GM19438 (cell line): ENCODE measurements around the gene ADAMTS9.
A peak's percentile ranks its signal among the peaks of the same experiment; 100 is the strongest.

Experiments used
- ATAC-seq: cut with Tn5 transposase; IDR thresholded peaks from one replicate; pipeline ENCODE4 v1.9.1; 2021; ENCODE audit warnings: low read depth; ENCODE audit not compliant: unreplicated experiment

The ADAMTS9 gene

DNA sequence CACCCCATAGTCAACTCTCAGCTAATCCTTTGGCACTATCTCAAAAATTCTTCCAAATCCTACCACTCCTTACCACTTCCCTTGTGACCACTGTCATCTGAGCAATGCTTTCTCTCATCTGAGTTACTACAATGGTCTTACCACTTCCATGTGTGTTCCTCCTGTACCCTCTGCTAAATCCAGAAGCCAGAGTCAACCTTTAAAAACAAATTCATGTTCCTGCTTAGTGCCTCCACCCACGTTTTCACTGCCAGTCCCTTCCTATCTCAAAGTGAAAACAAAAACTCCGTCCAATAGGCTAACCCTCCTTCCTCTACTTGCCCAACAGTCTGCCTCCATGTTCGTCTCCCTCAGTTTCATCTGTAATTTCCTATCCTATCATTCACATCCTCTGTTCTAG lies 109.0 kb downstream of the ADAMTS9 start:
- no peak for ATAC-seq

- ATAC-seq: no peak
Measured at GRCh38 chr3:64578062-64578770, 109.6 kb downstream of the ADAMTS9 start.

DNA sequence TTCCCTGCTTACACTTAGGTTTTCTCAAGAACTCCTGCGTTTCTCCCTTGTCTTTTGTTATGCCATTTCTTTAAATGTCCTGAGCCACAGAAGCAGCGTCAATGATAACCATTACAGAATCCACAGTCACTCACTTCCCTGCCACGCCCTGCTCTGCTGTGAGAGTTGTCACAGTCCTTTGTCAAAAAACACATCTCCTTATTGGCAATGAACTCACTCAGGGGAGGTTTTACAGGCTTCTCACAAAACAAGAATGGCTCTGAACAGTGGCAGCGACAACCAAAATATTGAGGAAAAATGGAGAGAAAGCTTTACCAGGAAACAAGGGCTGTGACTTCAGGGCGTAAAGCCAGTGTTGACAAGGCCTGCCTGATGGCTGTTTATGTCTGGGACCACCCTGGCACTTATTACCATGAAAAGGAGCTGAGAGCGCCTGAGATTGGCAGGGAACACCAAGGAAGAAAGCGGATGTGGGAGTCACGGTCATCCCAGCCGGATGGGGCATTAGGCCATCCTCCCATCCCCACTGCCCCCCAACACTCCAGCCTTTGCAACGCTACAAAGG lies 111.5 kb downstream of the ADAMTS9 start:
- no peak for ATAC-seq

- peak; percentile 75 for ATAC-seq
Measured at GRCh38 chr3:64575211-64575844, 112.5 kb downstream of the ADAMTS9 start.

DNA sequence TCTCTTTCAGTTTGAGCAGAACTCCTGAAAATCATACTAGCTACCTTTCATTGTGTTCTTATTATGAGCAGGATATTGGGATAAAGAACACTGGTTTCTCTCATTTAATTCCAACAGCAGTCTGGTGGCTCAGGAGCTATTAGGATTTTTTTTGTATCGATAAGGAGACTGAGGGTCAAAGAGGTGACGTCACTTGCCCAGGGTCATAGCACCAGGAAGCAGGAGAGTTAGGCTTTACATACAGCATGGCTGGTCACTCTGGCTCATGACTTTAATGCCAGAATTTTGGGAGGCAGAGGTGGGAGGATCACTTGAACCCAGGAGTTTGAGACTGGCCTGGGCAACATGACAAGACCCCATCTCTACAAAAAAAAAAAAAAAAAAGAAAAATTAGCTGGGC lies 113.6 kb downstream of the ADAMTS9 start:
- ATAC-seq: no peak

GRCh38 chr3:64571982-64572381 lies 115.8 kb downstream of the ADAMTS9 start:
- no peak for ATAC-seq

DNA sequence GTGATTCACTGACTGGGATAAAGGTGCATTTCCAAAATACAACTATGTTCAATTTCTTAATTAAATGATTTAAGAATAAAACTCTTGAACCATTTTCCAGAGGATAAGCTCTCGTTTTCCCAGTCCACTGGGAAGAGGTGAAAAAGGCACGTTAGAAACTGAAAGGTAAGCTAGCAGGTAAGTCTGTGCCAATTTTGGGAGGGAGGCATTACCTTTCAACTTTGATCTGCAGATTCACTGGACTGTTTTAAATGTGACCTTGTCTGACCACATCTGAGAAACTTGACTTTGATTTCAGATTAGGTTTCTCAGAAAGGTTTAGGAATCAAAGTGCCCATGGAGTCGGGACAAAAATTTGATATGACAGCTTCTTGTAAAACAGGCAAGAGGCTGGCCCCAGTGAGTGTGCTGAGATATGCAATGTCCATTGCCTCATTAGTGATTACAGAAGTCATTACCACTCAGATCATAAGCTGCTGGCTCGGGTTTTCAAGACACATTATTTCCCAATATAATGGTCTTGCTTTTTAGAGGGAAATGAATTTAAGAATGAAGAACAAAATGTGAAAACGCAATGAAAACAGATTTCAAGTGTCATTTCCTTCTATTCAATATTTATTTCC lies 118.8 kb downstream of the ADAMTS9 start:
- no peak for ATAC-seq

GRCh38 chr3:64566859-64567258 lies 120.9 kb downstream of the ADAMTS9 start:
- ATAC-seq: no peak

- ATAC-seq: no peak
Measured at GRCh38 chr3:64563751-64564150, 124.0 kb downstream of the ADAMTS9 start.

DNA sequence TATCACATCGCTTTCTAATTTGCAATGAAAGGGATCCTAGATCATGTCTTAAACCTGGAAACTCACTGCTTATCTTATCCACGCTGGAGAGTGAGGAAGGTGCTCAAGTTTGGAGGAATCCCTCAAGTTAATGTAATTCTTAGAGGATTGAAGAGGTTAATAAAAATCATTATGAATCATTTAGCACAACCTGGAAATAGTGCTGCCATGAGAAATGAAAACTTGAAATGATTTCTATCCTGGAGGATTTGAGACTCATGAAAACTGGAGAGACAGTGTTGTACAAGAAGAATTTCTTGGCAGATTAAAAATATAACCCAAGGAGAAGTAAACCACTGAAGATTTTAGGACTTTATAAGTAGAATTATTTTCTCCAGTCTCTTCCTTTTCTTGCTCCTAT lies 125.9 kb downstream of the ADAMTS9 start:
- no peak for ATAC-seq

DNA sequence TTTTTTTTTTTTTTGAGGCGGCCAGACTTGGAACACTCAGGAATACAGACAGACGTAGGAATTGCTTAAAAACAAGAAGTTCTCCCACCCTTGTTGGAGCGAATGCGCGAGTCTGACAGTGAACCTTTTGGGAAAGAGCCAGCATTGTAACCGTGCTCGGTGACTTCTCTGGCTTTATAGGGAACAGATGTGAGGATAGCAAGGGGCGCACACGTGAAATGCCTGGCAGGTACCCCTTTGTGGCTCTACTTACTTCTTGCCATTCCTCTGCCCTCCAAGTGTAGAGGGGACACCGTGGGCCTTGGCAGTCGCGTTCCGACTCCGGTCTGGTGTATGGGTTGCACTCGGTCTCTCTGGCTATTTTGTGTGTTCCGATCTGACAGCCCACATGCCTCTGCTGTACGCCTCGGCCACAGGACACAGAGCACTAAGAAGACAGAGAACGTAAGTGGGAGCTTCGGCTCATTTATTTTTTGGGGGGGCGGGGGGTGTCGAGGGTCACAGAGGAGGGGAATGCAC lies 126.4 kb downstream of the ADAMTS9 start:
- no peak for ATAC-seq

- ATAC-seq: no peak
Measured at GRCh38 chr3:64560791-64561190, 127.0 kb downstream of the ADAMTS9 start.

- no peak for ATAC-seq
Measured at GRCh38 chr3:64559588-64559987, 128.2 kb downstream of the ADAMTS9 start.

GRCh38 chr3:64556046-64556445 lies 131.8 kb downstream of the ADAMTS9 start:
- no peak for ATAC-seq

- ATAC-seq: no peak
Measured at GRCh38 chr3:64555351-64555750, 132.4 kb downstream of the ADAMTS9 start.

GRCh38 chr3:64554096-64554920 lies 133.5 kb downstream of the ADAMTS9 start:
- ATAC-seq: no peak

- no peak for ATAC-seq
Measured at GRCh38 chr3:64552966-64553365, 134.8 kb downstream of the ADAMTS9 start.

DNA sequence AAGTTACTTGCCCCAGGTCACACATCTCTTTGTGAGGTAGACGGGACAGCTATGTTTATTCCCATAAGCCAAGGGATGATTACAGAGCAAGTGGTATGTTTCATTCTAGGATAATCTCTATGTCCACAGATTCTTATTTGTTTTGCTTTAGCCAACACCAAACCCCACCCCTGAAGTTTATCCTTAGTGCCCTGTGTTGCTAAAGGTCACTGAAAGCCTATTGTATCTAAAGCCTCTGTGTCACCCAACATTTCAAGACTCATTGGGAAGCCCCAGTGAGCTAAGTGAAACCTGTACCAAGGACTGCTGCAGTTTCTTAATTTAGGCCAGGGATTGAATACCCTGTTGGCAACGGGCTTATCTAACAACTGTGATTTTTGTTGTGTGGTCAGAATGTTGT lies 135.6 kb downstream of the ADAMTS9 start:
- no peak for ATAC-seq

DNA sequence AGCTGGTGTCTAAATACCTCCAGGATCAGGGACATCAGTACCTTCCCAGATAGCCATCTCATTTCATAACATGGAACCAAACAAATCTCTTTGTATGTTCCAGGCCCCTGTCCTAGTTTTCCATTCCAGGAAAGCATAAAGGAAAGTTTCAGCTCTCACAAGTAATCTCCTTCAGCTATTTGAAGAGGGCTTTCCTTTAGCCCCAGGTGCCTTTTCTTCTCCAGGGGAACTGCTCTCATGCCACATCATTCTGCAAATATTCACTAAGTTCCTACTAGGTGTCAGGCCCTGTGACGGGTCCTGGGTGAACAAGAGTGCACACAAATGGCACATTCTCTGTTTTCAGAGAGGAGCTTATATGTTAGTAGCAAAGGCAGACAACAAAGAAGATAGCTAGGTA lies 136.1 kb downstream of the ADAMTS9 start:
- no peak for ATAC-seq

GRCh38 chr3:64550745-64551144 lies 137.1 kb downstream of the ADAMTS9 start:
- ATAC-seq: no peak

GRCh38 chr3:64549869-64550268 lies 137.9 kb downstream of the ADAMTS9 start:
- no peak for ATAC-seq
